HEK293T (cell line): ENCODE data around the gene P2RY12.

Source experiments
- CTCF ChIA-PET: fragments of 350-600 bp; formaldehyde crosslinking; extraction: SDS; loops from one replicate; lab custom pipeline; 2021; ENCODE audit warnings: antibody characterized with exemption, inconsistent platforms; lab: Yijun Ruan, JAX
- POLR2A ChIA-PET: fragments of 350-600 bp; formaldehyde crosslinking; extraction: SDS; loops from one replicate; lab custom pipeline; 2020; ENCODE audit warnings: antibody characterized with exemption, inconsistent platforms; lab: Yijun Ruan, JAX
- DNase-seq: peaks from one replicate; pipeline ENCODE4 v3.0.0; 2012; ENCODE audit warnings: mixed read lengths; ENCODE audit errors: extremely low spot score
- ARNT ChIP-seq: fragments of 450-650 bp; IDR thresholded peaks from 2 replicates; pipeline ENCODE4 v1.6.1; 2017; ENCODE audit warnings: mild to moderate bottlenecking
- BHLHE40 ChIP-seq: fragments of 450-650 bp; IDR thresholded peaks from 2 replicates; pipeline ENCODE4 v1.6.1; 2016; ENCODE audit warnings: mild to moderate bottlenecking, moderate library complexity, borderline replicate concordance
- CTBP1 ChIP-seq: fragments of 450-650 bp; IDR thresholded peaks from 2 replicates; pipeline ENCODE4 v1.6.1; 2016; ENCODE audit warnings: borderline replicate concordance
- ELF4 ChIP-seq: fragments of 450-650 bp; IDR thresholded peaks from 2 replicates; pipeline ENCODE4 v1.6.1; 2017; ENCODE audit warnings: antibody characterized with exemption
- FOXA1 ChIP-seq: fragments of 450-650 bp; IDR thresholded peaks from 2 replicates; pipeline ENCODE4 v1.6.1; 2016; ENCODE audit warnings: mild to moderate bottlenecking
- FOXK2 ChIP-seq: fragments of 450-650 bp; IDR thresholded peaks from 2 replicates; pipeline ENCODE4 v1.6.1; 2016; ENCODE audit warnings: mild to moderate bottlenecking
- FOXM1 ChIP-seq: fragments of 450-650 bp; IDR thresholded peaks from 2 replicates; pipeline ENCODE4 v1.6.1; 2017; ENCODE audit warnings: mild to moderate bottlenecking, borderline replicate concordance
- HDGF ChIP-seq: fragments of 450-650 bp; IDR thresholded peaks from 2 replicates; pipeline ENCODE4 v1.6.1; 2017; ENCODE audit warnings: antibody characterized with exemption, borderline replicate concordance
- L3MBTL2 ChIP-seq: fragments of 450-650 bp; conservative IDR thresholded peaks from 2 replicates; pipeline ENCODE4 v1.6.1; 2016; ENCODE audit warnings: mild to moderate bottlenecking
- LEF1 ChIP-seq: fragments of 450-650 bp; IDR thresholded peaks from 2 replicates; pipeline ENCODE4 v1.6.1; 2017; ENCODE audit warnings: mild to moderate bottlenecking, borderline replicate concordance
- NFRKB ChIP-seq: fragments of 450-650 bp; IDR thresholded peaks from 2 replicates; pipeline ENCODE4 v1.6.1; 2016; ENCODE audit warnings: mild to moderate bottlenecking, moderate library complexity
- SP1 ChIP-seq: fragments of 450-650 bp; IDR thresholded peaks from 2 replicates; pipeline ENCODE4 v1.6.1; 2017
- SUZ12 ChIP-seq: fragments of 450-650 bp; IDR thresholded peaks from 2 replicates; pipeline ENCODE4 v1.6.1; 2016; ENCODE audit warnings: mild to moderate bottlenecking
- TARDBP ChIP-seq: fragments of 450-650 bp; IDR thresholded peaks from 2 replicates; pipeline ENCODE4 v1.6.1; 2016
- ZNF384 ChIP-seq: fragments of 450-650 bp; IDR thresholded peaks from 2 replicates; pipeline ENCODE4 v1.6.1; 2016
- TF ChIP-seq, protein P1 (sequence below): fragments of 450-650 bp; IDR thresholded peaks from 2 replicates; pipeline ENCODE4 v1.6.1; 2016

Gene P2RY12

DNA sequence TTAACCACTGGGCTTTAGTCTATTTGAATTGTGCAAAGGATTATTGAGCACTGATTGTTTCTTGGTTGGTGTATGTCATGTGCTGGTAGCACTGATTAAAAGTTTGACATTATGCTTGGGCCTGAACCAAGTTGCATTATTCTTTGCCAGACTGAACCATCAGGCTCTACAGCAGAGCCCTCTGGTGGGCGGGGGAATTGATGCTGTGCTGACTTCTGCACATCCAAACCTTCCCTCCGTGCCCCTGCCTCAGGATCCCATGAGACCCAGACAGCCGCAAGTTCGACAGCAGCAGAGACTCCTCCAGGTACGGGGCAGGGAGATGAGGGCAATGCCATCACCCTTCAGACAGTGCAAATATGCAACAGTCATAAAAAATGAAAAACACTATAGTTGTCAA is 28.4 kb upstream of the P2RY12 start:
- POLR2A ChIA-PET, result no interaction called here

DNA sequence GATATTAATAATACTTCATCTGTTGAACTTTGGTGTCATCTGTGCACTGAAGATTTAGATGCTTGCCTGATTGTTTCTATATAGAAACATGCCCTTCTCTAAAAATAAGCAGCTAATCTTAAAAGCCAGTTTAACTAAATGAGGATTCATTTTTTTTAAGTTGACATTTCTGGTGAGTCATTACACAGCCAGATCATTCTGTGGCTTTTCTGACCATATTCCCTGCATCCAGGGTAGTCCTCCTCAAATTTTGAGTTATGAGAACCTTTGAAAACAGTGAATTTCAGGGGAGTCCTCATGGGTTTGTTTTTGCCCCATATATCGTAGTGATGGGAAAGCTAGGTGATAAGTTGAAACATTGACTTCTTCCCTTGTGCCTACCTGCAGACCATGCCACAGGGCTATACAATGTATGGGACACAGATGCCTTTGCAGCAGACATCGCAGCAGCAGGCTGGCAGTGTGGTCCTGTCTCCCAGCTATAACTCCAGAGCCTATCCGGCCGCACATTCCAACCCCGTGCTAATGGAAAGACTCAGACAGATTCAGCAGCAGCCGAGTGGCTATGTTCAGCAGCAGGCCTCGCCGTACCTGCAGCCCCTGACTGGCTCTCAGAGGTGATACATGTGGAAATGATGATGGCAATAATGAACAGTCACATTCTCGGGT is 26.5 kb upstream of the P2RY12 start:
- ChIA-PET CTCF (no interaction called here), POLR2A (no interaction called here)
- TF ChIP-seq CTBP1, result no peak
- TF ChIP-seq ARNT, result no peak
- TF ChIP-seq ZNF384, result no peak
- TF ChIP-seq L3MBTL2, result no peak
- TF ChIP-seq HDGF, result no peak
- no peak for TF ChIP-seq SP1
- TF ChIP-seq TARDBP, result no peak
- TF ChIP-seq SUZ12, result no peak
- TF ChIP-seq NFRKB, result no peak
- TF ChIP-seq FOXM1, result no peak
- TF ChIP-seq ELF4, result no peak
- no peak for DNase-seq

More for the DNA sequence above, 28.4 kb upstream of the P2RY12 start:
- CTCF ChIA-PET, result no interaction called here
- peak; percentile 16 for DNase-seq
- TF ChIP-seq TARDBP (no peak), ARNT (no peak), SUZ12 (no peak), NFRKB (no peak), FOXK2 (no peak), ZNF384 (no peak), FOXM1 (no peak), SP1 (no peak), LEF1 (no peak), ELF4 (no peak), L3MBTL2 (no peak), BHLHE40 (no peak), CTBP1 (no peak), HDGF (no peak)
- TF ChIP-seq, protein P1, sequence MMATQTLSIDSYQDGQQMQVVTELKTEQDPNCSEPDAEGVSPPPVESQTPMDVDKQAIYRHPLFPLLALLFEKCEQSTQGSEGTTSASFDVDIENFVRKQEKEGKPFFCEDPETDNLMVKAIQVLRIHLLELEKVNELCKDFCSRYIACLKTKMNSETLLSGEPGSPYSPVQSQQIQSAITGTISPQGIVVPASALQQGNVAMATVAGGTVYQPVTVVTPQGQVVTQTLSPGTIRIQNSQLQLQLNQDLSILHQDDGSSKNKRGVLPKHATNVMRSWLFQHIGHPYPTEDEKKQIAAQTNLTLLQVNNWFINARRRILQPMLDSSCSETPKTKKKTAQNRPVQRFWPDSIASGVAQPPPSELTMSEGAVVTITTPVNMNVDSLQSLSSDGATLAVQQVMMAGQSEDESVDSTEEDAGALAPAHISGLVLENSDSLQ, result no peak

DNA sequence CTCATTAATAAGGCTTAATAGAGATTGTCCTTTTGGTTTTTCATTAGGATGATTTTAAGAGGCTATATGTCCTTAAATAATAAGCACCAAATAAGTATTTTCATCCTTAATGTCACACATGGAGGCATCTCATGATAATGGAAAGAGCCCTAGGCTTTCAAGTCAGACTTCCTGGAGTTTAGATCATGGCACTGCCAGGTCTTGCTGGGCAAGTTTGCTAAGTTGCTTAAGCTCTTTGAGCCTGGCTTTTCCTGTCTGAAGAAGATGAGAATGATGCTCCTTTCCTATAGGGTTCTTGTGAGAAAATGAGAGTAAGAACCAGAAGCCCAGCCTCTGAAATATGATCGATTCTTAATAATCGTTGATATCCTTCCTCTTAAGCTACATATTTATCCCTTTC is 23.4 kb upstream of the P2RY12 start:
- ChIA-PET CTCF (no interaction called here), POLR2A (no interaction called here)
- DNase-seq, result no peak
- TF ChIP-seq ARNT (no peak), SP1 (no peak)

DNA sequence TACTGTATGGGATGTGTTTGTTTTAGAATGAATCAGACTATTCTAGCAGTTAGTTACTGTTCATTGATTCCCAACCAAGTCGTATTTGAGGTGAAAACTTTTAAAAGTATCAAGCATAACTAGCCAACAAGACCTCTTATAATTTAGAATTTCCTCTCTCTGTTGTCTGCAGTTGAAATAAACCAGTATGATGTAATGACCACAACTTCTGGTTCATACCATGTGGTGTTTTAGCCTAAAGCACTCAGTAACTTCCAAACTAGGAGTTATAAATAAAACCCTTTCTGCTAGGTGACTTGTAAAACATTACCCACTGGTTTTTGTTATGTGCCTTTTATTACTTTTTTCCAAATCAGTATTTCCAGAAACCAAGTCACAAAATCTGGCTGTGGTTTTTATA is 19.8 kb upstream of the P2RY12 start:
- ChIA-PET CTCF (no interaction called here), POLR2A (no interaction called here)

DNA sequence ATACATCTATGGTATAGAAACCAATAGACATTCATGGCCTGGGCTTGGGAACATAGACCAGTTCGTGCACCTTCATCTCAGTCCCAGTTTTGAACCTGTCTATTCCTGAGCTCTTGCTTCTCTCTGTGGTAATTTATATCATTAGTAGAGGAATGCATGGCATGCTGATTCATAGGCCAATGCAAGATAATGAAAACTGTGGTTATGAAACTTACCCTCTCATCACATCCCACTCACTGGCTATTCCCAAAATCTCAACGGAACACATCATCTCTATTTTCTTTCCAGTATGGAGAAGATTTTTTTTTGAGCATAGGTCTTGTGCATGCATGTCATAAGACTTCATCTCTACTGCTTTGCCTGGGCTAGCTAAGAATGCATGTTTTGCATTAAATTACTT is 18.7 kb upstream of the P2RY12 start:
- POLR2A ChIA-PET, result no interaction called here
- no peak for TF ChIP-seq LEF1
- TF ChIP-seq L3MBTL2, result no peak
- TF ChIP-seq ELF4, result no peak
- CTCF ChIA-PET, result interaction anchor here (0.7 kb wide), 1 partner anchor 688 kb away, joined by 4 read pairs; no protein-coding TSS in a partner anchor
- DNase-seq, result no peak

More for the DNA sequence above, 19.8 kb upstream of the P2RY12 start:
- TF ChIP-seq, protein P1, result no peak
- no peak for TF ChIP-seq CTBP1
- no peak for TF ChIP-seq LEF1
- no peak for TF ChIP-seq ZNF384
- no peak for TF ChIP-seq L3MBTL2
- TF ChIP-seq FOXA1, result no peak
- no peak for DNase-seq

DNA sequence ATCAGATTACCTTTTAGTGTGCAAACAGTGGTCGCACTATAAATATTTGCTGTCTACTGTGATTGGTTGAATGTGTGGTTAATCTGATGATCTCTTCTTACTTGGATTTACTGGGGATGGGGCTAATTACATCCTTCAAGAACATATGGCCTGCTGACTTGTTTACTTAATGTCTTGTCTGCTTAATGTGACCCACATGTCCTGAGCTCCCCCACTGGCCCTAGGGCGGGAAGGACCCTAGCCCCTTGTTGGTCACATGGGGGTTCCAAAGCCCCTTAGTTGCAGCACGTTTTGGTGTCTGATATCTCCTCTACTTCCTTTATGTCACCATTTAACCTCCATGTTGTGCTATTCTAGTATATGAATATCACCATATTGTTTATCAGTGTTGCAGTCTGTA is 17.8 kb upstream of the P2RY12 start:
- TF ChIP-seq, protein P1, result no peak
- TF ChIP-seq SP1 (no peak), ZNF384 (no peak), SUZ12 (no peak), FOXK2 (no peak), LEF1 (no peak), CTBP1 (no peak), L3MBTL2 (no peak), HDGF (no peak), FOXA1 (no peak), FOXM1 (no peak), ARNT (no peak), BHLHE40 (no peak), ELF4 (no peak), TARDBP (no peak), NFRKB (no peak)
- POLR2A ChIA-PET, result no interaction called here
- CTCF ChIA-PET, result no interaction called here
- no peak for DNase-seq

DNA sequence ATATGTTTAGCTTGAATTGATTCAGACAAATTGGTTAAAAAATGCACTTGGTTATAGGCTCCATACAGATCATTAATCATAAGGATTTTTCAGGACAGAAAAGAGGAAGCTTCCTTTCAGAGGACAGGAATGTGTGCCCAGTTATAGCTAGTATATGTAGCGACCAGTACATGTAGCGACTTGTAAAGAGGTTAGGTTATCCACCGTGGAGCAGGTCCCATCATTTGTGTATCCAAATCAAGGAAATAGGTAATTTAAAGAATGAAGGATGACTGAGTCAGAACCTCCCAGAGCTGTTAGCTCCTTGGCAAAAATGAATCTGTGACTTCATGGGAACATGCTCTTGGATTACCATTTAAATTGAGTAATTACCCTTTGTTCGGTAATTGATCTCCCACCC is 15.8 kb upstream of the P2RY12 start:
- POLR2A ChIA-PET, result no interaction called here
- CTCF ChIA-PET, result no interaction called here
- DNase-seq, result no peak
- TF ChIP-seq ELF4 (no peak), FOXK2 (no peak), NFRKB (no peak), BHLHE40 (no peak), FOXM1 (no peak), SP1 (no peak), ARNT (no peak), SUZ12 (no peak), ZNF384 (no peak), L3MBTL2 (no peak), CTBP1 (no peak)
